GM12865 (cell line): ENCODE measurements around the gene NPPB.
A peak's percentile ranks its signal among the peaks of the same experiment; 100 is the strongest.

Source experiments
- DNase-seq: peaks from one replicate; pipeline ENCODE4 v3.0.0; 2010; ENCODE audit warnings: low read depth
- H3K4me3 ChIP-seq: 2 replicates; pipeline ENCODE4 v1.5.1; 2011; ENCODE audit warnings: mild to moderate bottlenecking, low read depth, low read length, control low read depth
- TF ChIP-seq, protein P1 (sequence below): IDR thresholded peaks from 2 replicates; pipeline ENCODE4 v1.5.1; 2011; ENCODE audit warnings: low read length, control low read depth, low read depth, inconsistent platforms; ENCODE audit not compliant: insufficient read depth; ENCODE audit errors: missing control alignments

The NPPB gene

GRCh38 chr1:11862890-11863289, 4.1 kb upstream of the NPPB start:
- DNase-seq: no peak
- no peak overlapping the region for H3K4me3 ChIP-seq
- TF ChIP-seq, protein P1, sequence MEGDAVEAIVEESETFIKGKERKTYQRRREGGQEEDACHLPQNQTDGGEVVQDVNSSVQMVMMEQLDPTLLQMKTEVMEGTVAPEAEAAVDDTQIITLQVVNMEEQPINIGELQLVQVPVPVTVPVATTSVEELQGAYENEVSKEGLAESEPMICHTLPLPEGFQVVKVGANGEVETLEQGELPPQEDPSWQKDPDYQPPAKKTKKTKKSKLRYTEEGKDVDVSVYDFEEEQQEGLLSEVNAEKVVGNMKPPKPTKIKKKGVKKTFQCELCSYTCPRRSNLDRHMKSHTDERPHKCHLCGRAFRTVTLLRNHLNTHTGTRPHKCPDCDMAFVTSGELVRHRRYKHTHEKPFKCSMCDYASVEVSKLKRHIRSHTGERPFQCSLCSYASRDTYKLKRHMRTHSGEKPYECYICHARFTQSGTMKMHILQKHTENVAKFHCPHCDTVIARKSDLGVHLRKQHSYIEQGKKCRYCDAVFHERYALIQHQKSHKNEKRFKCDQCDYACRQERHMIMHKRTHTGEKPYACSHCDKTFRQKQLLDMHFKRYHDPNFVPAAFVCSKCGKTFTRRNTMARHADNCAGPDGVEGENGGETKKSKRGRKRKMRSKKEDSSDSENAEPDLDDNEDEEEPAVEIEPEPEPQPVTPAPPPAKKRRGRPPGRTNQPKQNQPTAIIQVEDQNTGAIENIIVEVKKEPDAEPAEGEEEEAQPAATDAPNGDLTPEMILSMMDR: no peak

GRCh38 chr1:11860587-11860986, 1.8 kb upstream of the NPPB start:
- no peak for DNase-seq
- TF ChIP-seq, protein P1: no peak
- no peak overlapping the region for H3K4me3 ChIP-seq

DNA sequence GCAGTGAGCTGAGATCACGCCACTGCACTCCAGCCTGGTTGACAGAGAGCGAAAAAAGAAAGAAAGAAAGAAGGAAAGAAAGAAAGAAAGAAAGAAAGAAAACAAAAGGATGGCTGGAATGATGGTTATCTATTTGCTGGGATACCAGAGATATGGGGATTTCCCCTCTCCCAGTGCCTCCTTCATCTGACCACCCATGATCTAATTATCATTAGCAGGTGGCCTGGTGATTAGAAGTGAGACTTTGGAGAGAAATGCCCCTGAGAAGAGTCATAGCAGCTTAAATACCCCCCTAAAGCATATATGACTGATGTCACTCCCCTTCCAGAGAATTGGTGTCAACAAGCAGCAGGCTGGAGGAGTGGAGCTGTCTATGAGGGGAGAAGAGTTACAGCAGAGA, 1.3 kb upstream of the NPPB start:
- no peak overlapping the region for H3K4me3 ChIP-seq
- no peak for DNase-seq
- TF ChIP-seq, protein P1: no peak

- DNase-seq: peak; percentile 66
- no peak overlapping the region for H3K4me3 ChIP-seq
Observed at GRCh38 chr1:11858968-11859871, 475 bp upstream of the NPPB start.

DNA sequence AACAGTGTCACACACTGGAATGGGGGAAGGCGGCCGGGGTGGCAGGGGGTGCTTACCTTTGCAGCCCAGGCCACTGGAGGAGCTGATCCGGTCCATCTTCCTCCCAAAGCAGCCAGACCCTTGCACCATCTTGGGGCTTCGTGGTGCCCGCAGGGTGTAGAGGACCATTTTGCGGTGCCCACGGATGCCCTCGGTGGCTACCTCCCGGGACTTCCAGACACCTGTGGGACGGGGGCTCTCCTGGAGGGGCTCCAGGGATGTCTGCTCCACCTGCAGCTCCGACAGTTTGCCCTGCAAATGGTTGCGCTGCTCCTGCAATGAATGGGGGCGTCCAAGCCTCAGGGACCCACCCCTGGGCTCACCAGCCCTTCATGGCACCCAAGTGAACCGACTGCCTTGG, 587 bp downstream of the NPPB start:
- TF ChIP-seq, protein P1: no peak
- H3K4me3 ChIP-seq: no peak overlapping the region
- DNase-seq: no peak

More at GRCh38 chr1:11858968-11859871, 475 bp upstream of the NPPB start:
- TF ChIP-seq, protein P1: no peak

GRCh38 chr1:11857164-11857851, 1.4 kb downstream of the NPPB start:
- TF ChIP-seq, protein P1: no peak
- no peak overlapping the region for H3K4me3 ChIP-seq
- DNase-seq: no peak
